NCI-H1417 (cell line): ENCODE measurements around the gene MXI1.
A peak's percentile ranks its signal among the peaks of the same experiment; 100 is the strongest.

Experiments used
- DNase-seq, 3 experiments: peaks; one replicate each; lab custom pipeline; 2025; lab: John Stamatoyannopoulos, UW

MXI1 gene

DNA sequence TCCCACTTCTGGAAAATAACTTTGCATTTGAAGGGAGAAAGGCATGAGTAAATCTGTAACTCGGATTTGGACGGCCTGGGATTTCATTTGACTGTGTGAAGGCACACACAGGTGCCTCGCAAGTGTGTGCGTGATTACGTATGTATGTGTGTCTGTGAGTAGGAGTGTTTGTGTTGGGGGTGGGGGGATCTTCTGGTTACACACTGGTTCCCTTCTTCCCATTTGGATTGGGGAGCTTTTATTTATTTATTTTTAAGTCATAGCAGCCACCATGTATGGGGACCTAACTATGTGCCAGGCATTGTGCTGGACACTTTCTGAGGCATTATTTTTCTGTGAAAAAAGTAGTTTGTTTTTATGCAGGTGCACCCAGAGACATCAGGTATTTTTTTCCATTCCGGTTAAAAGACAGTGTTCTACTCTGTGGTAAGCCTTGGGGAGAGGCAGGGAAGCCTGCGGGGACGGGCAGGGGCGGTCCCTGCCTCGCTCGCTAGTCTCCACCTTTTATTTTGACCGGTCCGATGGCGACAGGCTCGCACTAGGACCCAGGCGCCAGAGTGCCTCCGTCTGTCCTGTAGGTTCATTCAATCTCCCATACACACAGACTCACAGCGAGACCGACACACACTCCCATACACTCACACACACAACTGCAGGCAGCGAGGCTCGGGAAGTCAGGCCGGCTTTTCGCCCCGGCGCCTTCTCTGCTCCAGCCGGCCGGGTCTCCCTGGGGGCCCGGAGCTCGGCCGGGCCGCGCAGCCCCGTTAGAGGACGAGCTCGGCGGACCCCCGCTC lies at the start of gene MXI1:
Gene MXI1, plus strand, starts transcription at position 595 of the 794 bp plus-strand sequence. CDS start 204 bp downstream, outside the sequence.
- DNase-seq: peak; percentile 23 to 53 (median 44)

DNA sequence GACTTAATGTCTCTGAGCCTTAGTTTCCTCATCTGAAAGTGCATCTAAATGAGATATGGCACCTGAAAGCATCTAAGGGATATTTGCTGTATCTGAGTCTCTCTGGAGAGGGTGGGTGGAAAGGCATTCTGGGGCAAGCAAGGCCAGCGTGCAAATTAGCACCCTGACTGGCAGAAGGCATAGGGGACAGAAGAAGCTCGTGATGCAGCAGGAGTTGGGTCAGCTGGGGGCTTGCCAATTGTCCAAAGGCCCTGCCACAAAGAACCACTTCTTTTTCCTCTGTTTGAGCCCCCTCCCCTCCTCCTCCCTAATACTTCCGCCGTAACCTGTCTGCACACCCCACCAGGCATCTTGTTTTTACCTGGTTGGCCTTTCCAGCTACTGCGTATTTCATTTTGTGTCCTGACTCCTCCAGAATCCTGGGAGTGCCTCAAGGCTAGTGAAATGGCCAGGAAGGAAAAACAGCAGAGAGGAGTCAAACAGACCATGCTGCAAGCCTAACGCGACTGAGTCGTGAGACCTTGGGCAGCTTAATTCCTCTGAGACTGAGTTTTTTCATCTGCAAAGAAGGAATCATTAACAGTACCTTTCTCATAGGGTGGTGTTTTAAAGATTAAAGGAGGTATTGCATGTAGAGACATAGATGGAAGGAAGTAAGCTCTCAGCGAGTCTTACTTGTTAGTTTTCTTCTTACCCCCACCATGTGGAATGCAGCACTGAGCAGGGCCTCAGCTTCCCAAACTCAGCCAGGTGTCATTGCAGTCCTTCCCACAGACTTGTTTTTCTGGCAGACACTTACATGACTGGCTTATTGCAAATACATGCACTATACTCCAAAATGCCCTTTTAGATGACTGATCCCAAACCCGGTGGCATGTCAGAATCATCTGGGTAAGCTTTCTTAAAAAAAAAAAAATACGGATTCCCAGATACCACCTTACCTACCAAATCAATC lies 49.1 kb upstream of the MXI1 start:
- no peak for DNase-seq

DNA sequence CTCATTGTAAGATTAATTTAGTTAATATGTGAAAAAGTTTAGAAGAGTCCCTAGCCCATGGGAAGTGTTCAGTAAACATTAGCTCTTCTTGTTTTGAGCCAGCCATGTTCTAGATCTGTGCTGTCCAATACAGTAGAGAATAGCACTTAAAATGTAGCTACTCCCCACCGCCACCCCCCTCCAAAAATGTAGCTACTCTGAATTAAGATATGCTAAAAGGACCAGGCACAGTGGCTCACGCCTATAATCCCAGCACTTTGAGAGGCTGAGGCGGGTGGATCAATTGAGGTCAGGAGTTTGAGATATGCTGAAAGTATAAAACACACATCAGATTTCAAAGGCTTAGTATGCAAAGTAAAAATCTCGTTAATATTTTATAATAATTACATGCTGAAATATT lies 47.3 kb upstream of the MXI1 start:
- DNase-seq: no peak

DNA sequence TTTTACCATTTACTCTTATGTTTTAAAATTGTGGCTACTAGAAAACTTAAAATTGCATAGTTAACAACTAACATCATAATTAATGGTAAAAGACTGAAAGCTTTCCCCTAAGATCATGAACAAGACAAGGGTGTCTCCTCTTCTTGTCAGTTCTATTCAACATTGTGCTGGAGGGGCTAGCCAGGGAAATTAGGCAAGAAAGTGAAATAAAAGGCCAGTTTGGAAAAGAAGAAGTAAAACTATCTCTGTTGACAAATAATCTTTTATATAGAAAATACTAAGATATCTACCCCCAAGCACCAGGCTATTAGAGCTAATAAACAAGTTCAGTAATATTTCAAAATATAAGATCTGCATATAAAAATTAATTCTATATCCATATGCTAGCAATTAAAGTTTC lies 46.9 kb upstream of the MXI1 start:
- no peak for DNase-seq

DNA sequence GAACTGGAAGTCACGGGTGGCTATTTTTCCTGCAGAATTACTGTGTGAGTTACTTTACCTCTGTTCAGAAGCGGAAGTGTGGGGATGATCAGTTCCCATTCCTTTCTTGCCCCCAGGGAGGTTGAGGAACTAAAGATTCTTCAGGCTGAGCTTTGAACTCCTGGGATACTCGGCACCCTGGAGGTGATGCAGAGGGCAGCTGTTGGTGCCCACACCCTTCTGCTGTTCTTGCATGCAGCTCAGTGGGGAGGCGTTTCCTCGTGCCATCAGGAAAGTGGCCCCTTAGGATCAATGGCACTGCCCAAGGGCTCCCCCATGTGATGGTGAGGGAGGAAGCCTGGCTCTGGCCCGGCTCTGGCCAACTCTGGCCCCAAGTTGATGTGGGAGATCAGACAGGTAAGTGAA lies 44.7 kb upstream of the MXI1 start:
- no peak for DNase-seq

DNA sequence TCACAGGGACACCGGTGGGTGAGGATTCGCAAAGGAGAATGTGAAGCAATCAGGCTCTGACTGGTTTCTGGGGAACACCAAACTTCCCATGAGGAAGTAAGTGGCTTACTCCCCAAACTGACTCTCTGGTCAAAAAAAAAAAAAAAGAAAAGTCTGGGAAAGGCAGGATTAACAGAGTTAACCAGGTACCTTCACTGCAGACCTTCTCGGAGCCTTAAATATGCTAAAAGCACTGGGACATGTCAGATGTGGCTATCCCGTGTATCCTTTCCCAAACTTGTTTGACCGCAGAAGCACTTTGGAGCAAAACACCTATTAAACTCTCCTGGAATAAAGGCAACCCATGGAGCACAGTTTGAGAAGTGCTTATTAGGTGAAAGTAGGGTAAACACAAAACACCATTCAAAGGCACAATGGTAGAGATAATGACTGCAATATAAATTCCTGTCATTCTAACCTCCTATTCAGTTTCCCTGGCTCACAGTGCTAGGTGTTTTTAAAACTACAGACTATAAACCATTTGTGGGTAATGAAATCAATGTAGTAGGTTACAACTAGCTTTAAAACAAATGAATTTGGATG lies 44.1 kb upstream of the MXI1 start:
- peak in 2 of 3 experiments; percentile 56 to 89 for DNase-seq

DNA sequence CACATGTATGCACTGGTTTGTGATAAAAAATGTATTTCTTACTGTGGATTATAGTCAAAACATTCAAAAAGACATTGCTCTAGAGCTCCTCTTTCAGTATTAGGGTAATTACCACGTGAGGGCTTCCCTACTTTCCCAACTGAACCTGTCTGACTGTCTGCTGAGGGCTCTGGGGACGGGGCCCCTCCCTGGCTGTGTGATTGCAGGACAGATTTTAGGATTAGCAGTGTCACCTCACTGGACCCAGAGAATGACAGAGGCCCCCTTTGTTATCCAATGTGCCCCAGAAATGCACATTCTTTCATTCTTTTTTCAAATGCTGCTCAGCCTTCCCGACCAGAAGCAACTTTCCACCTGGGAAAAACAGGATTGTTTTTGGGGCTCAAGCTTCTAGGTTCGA lies 43.6 kb upstream of the MXI1 start:
- DNase-seq: no peak

DNA sequence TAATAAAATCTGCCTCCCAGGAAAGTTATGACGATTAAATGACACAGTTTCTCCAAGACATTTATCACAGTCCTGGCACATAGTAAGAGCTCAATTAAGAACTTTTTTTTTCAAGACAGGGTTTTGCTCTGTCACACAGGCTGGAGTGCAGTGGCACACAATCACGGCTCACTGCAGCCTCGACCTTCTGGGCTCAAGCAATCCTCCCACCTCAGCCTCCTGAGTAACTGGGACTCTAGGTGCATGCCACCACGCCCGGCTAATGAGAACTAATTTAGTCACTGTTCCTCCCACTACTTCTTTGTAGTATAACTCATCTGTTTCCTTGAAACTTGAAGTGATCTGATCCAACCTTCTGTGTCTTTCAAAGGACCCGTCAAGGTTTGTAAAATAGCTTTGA lies 42.2 kb upstream of the MXI1 start:
- no peak for DNase-seq

DNA sequence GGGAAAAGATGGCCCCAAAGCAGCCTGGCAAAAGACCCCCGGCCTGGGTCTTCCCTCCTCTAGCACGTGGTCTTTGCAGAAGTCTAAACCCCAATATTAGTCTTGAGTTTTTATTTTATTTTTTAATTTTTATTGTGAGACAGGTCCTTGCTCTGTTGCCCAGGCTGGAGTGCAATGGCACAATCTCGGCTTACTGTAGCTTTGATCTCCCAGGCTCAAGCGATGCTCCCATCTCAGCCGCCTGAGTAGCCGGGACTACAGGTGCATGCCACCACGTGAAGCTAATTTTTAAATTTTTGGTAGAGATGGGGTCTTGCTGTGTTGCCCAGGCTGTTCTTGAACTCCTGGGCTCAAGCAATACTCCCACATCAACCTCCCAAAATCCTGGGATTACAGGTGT lies 40.3 kb upstream of the MXI1 start:
- no peak for DNase-seq

DNA sequence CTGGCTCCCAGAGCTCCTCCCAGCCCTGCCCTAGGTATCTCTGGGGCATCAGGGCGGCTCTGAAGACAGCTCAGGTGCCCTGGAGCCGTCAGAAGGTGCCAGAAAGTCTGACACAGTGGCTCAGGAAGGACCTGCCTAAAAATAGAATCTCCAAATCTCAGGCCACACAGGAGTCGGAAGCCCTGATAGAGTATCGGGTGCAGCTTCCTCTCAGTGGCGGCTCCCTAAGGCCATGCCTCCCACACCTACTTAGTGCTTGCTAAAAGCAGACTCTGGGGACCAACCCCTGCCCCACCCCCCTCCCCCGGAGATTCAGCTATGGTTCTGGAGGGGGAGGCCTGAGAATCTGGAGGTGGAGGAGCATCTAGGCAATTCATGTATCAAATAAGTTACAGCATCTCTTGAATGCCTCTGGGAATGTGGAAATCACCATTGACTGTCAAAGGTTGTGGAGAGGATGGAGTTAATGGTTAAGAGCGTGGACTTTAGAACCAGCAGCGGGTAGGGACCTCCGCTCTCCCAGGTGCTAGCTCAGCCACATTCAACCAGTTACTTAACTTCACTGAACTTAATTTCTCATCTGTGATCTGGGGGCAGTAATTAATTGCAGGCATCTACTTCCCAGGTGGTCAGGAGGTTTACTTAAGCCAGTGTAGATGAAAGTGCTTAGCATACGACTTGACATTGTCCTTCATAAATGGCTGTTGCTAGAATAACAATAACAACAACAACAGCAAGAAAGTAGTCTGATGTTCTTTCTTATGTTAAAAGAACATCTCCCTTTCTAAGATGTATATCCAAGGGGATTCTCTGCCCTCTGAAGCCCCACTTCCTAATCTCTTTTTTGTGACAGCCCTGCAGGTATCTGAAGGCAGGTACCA lies 38.6 kb upstream of the MXI1 start:
- DNase-seq: peak in 1 of 3 experiments; percentile 3

DNA sequence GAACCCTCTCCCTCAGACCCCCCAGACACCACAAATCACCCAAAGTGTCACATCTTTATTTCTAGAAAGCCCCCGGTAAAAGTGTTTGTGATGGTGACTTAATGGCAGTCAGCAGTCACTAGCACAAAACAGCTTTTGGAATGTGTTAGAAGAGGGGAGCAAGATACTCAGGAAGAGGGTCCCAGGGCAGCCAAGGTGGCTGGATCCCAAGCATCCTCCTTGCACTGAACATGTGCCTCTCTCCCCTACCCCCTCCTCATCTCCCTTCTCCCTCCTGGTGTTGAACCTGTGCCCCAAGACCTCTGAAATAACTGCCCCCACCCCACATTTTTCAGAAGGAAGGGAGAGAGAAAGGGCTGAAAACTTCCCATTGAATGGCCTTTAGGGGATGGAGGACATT lies 37.8 kb upstream of the MXI1 start:
- no peak for DNase-seq

DNA sequence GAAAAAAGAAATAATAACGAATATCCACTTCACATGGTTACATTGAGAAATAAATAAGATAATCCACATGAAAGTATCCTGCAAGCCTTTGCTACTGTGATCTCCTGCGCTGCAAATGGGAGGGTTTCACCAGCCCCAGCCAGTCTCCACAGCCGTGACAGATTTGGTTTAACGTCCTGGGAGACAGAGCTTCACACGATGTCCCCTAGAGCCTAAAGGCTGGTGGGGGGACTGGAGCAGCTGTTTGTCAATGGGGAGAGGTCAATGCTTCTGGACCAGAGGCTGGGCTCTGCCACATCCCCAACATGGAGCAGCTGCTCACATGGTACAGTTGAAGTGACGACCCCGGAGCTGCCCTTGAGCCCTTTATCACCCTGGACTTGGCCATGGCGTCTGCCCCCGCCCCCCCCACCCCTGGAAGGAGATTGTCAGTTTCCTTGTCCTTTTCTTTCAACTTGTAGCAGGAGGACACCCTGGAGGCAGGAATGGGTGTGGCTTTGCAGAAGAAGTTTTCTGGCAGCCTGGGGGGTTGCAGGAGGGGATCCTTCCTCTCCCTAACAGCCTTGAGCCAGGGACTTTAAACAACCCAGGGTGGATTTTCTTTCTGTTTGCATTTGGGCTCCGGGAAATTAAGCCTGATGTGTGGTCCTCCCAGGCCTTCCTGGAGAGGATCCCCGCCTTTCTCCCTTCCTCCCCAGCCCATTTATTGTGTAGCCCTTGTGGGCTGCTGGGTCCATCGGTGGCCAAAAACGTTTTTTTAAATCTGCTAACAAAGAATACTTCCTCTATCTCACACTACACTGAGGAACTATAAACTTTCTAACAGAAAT lies 37.0 kb upstream of the MXI1 start:
- DNase-seq: no peak

DNA sequence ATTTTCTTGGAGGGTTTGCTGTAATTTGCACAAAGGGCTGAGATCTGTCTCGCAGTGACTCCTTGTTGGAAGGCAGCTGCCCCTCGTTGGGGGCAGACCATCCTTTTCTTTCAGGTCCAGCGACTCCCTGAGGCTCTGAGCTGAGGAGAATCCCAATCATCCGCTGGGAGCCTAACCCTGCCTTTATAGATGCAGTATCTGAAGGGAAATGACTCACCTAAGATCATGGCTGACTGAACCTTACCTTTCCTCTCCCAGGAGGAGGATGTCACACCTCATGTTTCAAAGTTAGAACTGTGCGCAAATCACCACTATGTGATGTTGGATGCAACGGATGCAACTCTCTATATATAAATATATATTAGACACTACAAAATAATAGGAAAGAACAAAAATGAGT lies 36.4 kb upstream of the MXI1 start:
- no peak for DNase-seq

DNA sequence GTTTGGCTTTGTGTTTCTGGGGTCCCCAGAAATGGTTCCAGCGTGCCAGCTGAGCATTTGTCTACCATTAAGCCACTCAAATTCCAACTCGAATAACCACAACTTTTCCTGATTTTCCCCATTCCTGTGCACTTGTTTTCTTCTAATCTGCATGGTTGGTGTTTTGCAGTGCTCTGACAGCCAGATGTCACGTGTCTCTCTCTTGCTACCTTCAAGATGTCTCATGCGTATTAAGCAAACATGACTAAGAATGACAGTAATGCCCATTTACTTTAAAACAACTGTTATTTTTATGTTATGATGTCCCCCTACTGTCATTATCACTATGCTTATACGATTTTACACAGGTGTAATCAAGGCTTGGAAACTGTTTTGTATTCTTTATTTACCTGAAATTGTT lies 35.2 kb upstream of the MXI1 start:
- no peak for DNase-seq

DNA sequence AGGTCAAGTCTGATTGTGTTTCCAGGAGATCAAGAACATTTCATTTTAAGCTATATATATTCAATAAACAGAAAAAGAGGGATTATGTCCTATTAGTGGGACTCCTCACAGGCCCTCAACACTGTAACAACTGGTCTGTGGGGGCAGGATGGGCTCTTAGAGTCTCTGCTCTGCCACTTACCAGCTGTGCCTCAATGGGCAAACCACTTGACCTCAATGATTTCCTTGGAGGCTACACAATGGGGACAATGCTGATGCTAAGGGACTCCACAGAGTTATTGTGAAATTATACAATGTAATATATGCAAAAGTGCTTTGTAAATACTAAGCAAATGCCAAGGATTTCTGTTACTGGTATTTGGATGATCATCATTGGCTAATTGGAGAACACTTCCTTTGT lies 33.2 kb upstream of the MXI1 start:
- DNase-seq: peak; percentile 4 to 76 (median 62)

DNA sequence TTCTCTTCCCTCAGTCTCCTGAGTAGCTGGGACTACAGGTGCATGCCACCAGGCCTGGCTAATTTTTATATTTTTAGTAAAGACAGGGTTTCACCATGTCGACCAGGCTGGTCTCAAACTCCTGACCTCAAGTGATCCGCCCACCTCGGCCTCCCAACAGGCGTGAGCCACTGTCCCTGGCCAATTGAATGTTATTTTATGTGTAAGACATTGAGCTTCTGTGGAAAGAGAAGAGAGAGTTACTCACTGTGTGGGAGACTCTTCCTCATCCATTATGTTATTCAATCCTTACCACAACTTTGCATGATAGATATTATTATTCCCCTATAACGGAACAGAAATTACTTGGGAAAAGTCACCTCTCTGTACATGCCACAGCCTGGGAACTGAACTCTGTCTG lies 32.6 kb upstream of the MXI1 start:
- no peak for DNase-seq

DNA sequence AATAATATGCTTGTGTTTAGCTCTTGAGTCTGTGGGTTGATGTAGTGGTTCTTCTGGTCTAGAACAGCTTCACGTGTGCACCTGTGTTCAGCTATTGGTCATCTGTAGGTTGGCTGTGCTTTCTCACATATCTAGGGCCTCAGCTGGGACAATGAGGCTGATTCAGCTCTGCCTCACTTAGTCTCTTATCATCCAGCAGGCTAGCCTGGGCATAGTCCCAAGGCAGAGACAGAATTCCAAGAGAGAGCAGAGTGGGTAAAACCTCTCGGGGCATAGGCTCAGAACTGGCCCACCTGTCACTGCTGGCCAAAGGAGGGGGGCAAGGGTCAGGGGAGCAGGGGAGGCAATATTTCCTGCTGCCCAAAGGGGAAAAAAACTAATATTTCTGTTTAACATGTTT lies 32.0 kb upstream of the MXI1 start:
- DNase-seq: no peak

DNA sequence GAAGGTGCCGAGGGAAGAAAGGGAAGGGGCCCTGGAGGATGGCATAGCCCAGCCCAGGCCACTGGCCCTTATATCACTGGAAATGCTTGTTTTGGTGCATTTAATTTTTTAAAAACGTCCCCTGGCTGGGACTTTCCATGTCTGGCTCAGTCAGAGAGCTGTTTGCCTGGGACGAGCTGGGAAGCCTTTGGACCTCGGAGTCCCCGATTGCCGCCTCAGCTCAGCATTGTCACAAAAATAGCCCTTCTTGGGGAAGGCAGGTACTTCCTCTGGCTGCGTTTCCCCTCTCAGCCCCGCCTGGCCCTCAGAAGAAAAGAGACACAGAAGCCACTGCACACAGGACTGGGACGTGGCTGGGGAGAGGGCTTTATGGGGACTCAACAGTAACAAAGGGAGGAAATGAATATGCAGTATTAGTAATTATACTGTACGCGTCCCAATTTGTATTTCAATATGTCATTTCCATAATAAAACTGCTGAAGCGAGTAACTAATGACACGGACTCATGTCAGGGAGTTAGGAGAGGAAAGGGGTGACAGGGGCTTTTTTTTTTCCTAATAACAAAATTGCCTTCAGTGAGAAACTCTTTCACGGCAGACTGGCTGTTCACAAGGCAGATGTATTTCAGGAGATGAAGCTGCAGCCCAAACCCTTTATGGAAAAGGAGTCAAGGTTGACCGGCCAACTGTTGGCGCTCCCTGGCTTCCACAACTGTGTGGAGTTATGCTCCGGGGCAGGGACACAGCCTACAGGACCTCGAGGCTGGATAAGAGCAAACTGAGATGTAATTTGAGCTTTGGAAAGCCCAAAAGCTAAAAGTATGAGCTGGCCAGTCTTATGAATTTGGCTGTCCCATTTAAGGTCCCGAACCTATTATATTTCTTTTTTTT lies 31.0 kb upstream of the MXI1 start:
- no peak for DNase-seq

DNA sequence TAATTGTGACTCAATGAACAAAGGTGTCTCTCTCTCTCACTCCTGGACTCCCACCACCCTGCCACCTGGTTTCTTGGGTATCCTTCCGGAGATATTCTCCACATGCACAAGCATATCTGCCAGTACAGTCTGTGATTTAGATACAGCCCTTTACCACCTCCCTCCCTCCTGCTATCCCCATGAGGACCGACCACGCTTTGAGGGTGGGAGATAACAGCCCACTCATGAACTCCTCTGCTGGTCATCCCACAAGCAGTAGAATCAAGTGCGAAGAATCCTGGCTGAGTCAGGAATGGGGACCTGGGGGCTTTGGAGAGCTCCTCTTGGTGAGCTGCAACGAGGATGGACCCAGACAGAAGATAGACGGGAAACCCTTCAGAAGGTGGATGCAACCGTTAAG lies 28.2 kb upstream of the MXI1 start:
- no peak for DNase-seq

DNA sequence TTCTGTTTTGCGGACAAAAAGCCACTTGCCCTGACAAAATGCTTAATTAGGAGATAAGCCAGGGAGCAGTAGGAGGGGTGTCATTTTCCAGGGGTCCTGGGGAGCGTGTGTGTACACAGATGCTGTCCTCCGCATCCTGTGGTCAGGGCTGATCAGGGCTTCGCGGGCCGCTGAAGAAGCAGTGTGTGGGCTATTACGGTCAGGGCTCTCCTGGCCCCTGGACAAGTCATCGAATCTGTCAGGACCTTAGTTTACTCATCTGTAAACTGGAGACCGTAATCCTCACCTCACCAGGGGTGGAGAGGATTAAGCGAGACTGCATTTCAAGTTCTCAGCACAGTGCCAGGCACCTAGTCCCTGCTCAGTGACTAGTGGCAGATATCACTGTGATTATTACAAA lies 26.0 kb upstream of the MXI1 start:
- DNase-seq: no peak
